Stimulated activated CD8-positive, alpha-beta memory T cell treated with anti-CD3 and anti-CD28 coated beads, Interleukin-12 subunit alpha, Interleukin-12 subunit beta, amount 100 ng/mL, for 24 hours (primary cell): ENCODE measurements around the gene MED29.
A peak's percentile ranks its signal among the peaks of the same experiment; 100 is the strongest.

Experiments
- DNase-seq: peaks from one replicate; pipeline ENCODE4 v3.0.0-alpha.2; 2020; ENCODE audit errors: extremely low read depth

Gene MED29, protein sequence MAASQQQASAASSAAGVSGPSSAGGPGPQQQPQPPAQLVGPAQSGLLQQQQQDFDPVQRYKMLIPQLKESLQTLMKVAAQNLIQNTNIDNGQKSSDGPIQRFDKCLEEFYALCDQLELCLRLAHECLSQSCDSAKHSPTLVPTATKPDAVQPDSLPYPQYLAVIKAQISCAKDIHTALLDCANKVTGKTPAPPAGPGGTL

DNA sequence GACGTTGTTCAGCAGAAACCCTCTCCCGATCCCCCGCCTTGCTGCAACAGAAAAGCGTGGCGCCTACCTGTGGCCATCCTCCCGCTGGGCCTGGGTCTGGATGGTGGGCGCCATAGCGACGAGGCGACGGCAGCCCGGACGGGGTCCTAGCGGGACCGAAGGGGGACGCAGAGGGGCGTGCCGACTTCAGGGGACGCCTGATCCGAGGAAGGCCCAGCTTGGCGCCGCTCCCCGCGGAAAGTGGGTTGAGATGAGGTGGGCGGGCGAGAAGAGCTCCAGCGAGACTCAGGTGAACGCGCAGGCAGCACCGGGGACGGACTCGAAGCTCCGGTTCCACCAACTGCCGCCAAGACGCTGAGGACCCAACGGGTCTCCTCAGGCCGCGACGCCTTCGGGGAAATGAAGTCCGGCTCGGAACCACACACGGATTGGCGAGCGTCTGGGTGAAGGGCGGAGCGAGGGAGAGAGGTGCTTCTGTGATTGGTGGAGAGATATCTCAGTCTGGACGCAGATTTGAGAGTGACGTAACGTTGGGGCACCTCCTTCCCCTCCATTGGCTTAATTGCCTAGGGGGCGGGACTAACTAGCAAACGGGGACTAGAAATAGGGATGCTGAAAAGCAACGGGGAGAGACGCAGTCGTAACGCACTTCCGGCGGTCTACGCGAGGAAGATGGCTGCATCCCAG lies at the start of gene MED29, which contains the start of gene PAF1:
TSS of gene MED29 (plus strand) at position 628 of the 687 bp plus-strand sequence. CDS start at position 673, 45 bp downstream.
TSS of gene PAF1 (minus strand) at position 356 of the 687 bp plus-strand sequence. CDS start at position 114, 242 bp downstream.
- peak; percentile 90 for DNase-seq

- DNase-seq = peak; percentile 98
Observed at GRCh38 chr19:39341719-39342604, 49.2 kb upstream of the MED29 start, which contains the start of gene SAMD4B. TSS of gene SAMD4B (plus strand) at chr19:39342421. CDS start at chr19:39356894, 14,473 bp downstream.

DNA sequence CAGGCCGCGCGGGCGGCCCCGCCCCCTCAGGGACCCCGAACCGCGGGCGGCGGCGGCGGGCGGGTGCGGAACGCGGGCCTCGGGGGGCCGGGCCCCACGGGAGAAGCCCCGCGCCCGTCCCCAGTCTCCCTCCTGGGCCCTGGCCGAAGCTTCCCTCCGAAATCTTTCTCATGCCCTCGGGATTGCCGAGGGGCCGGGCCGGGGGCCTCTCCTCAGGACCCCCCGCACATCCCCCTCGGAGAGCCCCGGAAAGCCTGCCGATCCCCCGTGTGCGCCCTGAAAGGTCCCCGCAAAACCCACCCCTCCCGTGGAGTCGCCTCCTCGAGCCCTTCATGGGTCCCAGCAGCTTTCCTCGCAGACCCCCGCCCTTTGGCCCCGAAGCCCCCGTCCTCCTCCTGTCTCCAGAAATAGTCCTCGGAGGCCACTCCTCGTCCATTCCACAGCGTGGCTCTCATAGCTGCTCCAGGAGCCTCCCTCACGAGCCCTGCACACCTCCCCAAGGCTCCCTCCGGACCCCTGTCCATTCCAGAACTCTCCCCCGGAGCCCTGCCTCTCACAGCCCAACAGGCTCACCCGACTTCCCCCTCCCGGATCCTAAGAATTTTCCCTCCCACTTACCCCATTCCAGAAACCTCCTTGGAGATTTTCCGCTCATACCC lies 48.4 kb upstream of the MED29 start:
- DNase-seq = no peak

DNA sequence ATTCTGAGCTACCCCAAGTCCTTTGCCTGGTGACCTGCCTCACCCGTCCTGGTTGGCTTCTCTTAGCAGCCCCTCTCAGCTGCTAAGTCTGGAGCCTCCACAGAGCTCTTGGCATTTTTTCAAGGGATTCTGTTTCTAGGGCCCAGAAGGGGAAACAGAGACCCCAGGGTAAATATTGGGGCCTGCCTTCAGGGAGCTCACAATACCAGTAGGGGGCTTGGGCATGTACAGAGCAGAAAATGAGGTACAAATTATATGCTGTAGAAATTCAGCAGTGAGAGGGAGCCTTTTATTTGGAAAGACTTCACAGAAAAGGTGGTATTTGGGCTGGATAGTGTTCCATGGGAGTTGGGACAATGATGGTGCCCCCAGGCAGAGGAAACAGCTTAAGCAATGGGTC lies 45.2 kb upstream of the MED29 start:
- DNase-seq = no peak

GRCh38 chr19:39347332-39348164 lies 43.6 kb upstream of the MED29 start:
- DNase-seq = no peak

GRCh38 chr19:39349326-39349725 lies 41.9 kb upstream of the MED29 start:
- no peak for DNase-seq

DNA sequence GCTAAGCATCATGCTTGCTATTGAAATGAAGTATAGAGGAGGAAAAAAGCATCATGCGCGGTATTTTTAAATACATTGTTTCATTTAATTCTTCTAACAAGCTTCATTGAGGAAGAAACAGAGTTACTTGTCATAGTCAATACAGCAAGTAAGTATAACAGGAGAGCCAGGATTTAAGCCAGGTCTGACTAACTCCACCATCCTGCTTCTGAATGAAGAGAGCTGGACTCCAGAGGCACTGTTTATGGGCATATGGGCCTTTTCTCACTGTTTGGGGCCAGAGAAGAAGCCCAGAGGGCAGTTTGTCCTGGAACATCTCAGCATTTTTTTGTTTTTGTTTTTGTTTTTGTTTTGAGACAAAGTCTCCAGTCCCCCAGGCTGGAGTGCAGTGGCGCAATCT lies 41.0 kb upstream of the MED29 start:
- DNase-seq = no peak

DNA sequence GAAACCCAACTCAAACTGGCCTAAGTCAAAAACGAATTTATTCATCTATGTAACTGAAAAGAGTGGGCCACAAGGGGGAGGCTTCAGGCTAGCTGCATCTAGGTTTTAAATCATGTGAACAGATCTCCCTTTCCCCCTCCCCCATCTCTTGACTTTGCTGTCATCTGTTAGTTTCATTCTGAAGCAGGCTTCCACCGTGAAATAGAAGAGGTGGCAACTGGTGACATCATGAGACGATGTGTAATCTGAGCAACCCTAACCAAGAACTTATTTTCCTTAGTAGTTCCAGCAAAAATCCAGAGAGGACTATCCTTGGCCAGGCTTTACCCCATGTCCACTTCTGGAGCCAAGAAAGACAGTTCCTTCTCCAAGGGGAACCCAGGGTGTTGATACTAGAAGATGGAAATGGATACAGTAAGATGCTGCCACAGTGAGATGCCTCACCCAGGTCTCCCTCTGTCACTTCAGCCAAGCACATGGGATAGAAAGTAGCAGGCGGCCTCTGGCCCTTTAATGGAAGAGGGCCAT lies 39.6 kb upstream of the MED29 start:
- no peak for DNase-seq

DNA sequence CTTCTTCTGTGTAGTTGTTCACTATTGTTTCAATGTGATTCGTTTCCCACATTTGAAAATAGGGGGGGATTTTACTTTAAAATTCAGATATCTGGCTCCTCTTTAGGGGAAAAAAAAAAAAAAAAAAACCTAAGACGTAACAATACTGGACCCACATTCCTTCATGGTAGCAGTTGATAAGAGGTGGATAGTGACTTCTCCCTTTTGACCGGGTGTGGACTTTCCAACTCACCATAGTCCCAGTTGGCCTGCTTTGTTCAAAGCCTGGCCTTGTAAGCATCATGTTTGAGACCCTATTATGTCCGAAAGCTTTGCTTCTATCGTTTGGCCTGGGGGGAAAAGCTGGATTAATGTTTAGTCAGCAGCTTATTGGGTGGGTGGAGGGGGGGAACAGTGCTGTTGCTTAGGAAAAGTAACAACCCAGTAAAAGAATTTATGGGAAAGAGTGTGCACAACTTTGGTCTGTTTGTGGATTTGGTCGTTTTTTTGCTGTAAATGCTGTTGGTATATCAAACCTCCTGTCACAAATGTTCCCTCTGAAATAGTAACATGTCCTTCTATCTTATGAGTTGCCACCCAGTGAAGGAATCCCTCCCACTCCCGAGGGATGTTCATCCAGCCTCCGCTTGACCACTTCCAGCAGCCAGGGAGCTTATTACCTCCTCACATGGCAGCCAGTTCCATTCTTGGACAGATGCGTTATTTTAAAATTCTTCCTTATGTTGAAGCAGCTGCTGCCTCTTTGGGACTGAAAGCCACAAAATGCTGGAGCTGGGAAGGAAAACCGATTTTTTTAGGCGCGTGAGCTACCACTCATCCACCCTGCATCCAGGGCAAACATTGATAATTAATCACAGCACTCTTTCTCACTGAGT lies 38.6 kb upstream of the MED29 start:
- DNase-seq = no peak

DNA sequence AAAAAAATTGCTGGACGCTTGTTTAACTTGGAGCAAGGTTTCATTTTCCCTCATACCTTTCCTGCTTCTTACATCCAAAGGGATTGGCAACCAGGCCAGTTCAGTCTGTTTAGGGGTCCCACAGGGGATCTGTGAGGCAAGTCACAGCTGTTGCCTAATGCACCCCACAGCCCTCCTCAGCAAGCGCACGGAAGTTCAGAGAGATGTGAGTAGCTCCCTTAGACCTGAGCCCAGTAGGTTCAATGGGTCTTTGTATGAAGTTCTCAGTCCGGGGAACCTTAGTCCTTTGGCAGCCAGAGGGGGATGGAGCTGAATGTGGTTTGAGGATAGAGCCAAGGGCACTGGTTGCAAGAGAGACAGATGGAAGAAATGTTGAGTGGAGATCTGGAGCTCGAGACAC lies 35.9 kb upstream of the MED29 start:
- no peak for DNase-seq

- no peak for DNase-seq
Observed at GRCh38 chr19:39356073-39356472, 35.1 kb upstream of the MED29 start.

GRCh38 chr19:39356647-39357046 lies 34.5 kb upstream of the MED29 start:
- DNase-seq = no peak

- no peak for DNase-seq
Observed at GRCh38 chr19:39359026-39359425, 32.2 kb upstream of the MED29 start.

DNA sequence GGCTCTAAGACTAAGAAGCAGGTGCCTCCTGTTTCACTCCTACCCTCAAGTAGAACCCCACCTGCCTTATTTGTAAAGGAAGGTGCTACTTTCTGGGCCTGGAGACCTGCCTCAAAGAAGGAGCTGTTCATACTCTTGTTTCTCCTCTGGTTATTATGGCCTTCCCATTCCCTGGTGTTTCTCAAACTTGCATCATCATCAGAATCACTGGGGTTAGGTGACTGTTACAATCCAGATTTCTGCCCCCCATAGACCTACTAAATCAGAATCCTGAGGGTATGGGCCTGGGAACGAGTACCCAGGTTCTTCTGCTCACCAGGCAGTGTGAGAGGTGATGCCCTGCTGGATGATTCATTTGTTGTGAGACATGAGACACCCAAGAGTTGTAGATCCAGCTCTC lies 30.6 kb upstream of the MED29 start:
- DNase-seq = no peak

- no peak for DNase-seq
Observed at GRCh38 chr19:39362682-39363657, 28.2 kb upstream of the MED29 start.

GRCh38 chr19:39363901-39364457 lies 27.2 kb upstream of the MED29 start:
- DNase-seq = no peak

- DNase-seq = no peak
Observed at GRCh38 chr19:39365531-39365930, 25.6 kb upstream of the MED29 start.

- DNase-seq = no peak
Observed at GRCh38 chr19:39369200-39369599, 22.0 kb upstream of the MED29 start.
